ENCODE results near the gene TSHZ3. TPM values are rescaled to one million over a fixed set of nuclear protein-coding genes. Genes with fewer than 3 reads are reported as not detected.

Gene TSHZ3
- total RNA-seq, 4 donors from 2014 or later, result 2.1 to 3.2 (median 2.7) TPM

- Histone ChIP-seq H3K27me3 (no peaks in the 10 kb centered on the region), H3K36me3 (no peaks in the 10 kb centered on the region), H3K27ac (no peak overlapping the region), H3K4me3 (no peak overlapping the region), H3K4me1 (peaks cover 25% of the 10 kb centered on the region), H3K9me3 (no peaks in the 10 kb centered on the region)
- TF ChIP-seq POLR2AphosphoS5 (IDR thresholded peaks at IDR 0.05), result no peak
- TF ChIP-seq CTCF (IDR thresholded peaks at IDR 0.05), result no peak
- TF ChIP-seq EP300 (IDR thresholded peaks at IDR 0.05), result no peak
- no peak for TF ChIP-seq POLR2A (IDR thresholded peaks at IDR 0.05)
- no peak for DNase-seq (ENCODE audit: low spot score in 2 of 2)
- WGBS, result 90% methylated on average over 11 of the region's 11 CpGs
Measured at GRCh38 chr19:31257426-31258130, 91.7 kb downstream of the TSHZ3 start.

DNA sequence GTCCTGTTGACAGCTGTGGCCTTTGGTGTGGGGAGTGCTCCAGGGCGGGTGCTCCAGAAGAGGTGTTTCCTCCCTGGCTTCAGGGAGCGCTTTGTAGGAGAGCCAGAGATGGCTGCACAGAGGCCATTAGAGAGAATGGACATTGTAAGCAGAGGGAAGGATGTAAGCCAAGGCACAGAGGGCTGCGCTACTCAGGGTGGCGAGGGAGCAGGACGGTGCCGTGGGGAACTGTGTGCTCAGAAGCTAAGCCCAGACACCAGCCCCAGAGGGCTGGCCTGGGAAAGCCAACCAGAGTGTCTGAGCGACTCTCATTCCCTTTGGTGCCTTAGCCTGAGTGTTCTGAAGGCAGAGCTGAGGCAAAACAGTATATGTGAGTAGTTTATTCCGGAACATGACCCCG lies 92.2 kb downstream of the TSHZ3 start:
- no peaks in the 10 kb centered on the region for H3K27me3 ChIP-seq
- H3K27ac ChIP-seq, result no peak overlapping the region
- H3K9me3 ChIP-seq, result no peaks in the 10 kb centered on the region
- no peak overlapping the region for H3K4me3 ChIP-seq
- H3K4me1 ChIP-seq, result peaks cover 21% of the 10 kb centered on the region
- no peak for DNase-seq (ENCODE audit: low spot score in 2 of 2)
- 85% methylated on average over 9 of the region's 9 CpGs for WGBS
- H3K36me3 ChIP-seq, result no peaks in the 10 kb centered on the region
- TF ChIP-seq POLR2A (IDR thresholded peaks at IDR 0.05), result no peak
- TF ChIP-seq POLR2AphosphoS5 (IDR thresholded peaks at IDR 0.05), result no peak
- no peak for TF ChIP-seq EP300 (IDR thresholded peaks at IDR 0.05)
- no peak for TF ChIP-seq CTCF (IDR thresholded peaks at IDR 0.05)

DNA sequence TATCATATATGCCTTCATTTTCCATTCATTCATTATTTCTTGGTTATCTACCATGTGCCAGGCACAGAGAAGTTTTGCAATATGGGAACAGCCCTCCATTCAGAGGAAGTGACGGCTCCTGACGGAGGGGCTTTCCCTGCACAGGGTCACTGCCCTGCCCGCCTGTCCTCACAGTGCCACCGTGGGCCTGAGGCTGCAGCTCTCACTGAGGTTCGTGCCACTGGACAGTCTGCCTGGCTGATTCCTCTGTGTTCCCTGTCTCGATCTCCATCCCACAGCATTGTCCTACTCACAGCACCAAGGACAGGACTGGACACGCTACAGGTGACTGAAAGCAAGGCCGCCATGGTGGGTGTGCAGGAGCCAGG lies 92.7 kb downstream of the TSHZ3 start:
- H3K27ac ChIP-seq, result no peak overlapping the region
- DNase-seq (ENCODE audit: low spot score in 2 of 2), result no peak
- no peaks in the 10 kb centered on the region for H3K36me3 ChIP-seq
- TF ChIP-seq POLR2AphosphoS5 (IDR thresholded peaks at IDR 0.05), result no peak
- TF ChIP-seq CTCF (IDR thresholded peaks at IDR 0.05), result no peak
- no peak for TF ChIP-seq POLR2A (IDR thresholded peaks at IDR 0.05)
- no peak for TF ChIP-seq EP300 (IDR thresholded peaks at IDR 0.05)
- no peak overlapping the region for H3K4me3 ChIP-seq
- H3K4me1 ChIP-seq, result peaks cover 17% of the 10 kb centered on the region
- 91% methylated on average over 8 of the region's 8 CpGs for WGBS
- no peaks in the 10 kb centered on the region for H3K9me3 ChIP-seq
- no peaks in the 10 kb centered on the region for H3K27me3 ChIP-seq

DNA sequence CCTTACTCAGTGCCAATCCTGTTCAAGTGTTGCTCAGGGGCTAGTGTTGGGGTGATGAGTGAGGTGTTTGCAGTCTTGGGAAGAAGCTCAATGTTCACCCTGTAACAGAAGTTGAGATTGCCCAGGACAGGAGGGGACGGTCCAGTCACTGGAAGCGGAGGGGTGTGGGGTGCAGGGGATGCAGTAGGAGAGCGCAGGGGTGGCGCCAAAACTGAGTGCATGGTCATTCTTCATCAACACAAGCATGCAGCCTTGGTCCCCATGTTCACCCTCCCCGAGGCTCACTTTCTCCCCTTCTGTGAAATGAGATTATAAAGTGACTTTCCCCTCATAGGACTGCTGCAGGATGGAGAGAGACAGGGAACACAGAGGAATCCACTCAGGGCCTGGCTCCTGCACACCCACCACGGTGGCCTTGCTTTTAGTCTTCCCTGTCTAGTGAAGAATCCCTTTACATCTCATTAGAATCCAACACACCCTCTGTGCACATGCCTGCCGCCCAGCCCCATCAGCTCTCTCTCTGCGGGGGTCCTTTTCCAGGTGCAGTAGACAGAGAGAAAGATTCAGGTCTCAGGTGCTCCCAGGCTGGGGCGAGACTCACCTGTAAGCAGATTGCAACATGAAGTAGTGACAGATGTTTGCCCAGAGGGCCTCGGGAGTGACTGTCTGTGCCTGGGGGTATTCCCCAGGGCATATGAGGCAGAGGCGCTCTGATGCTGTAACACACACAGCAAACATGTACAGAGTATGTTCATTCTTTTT lies 93.2 kb downstream of the TSHZ3 start:
- Histone ChIP-seq H3K27ac (no peak overlapping the region), H3K9me3 (no peaks in the 10 kb centered on the region), H3K27me3 (no peaks in the 10 kb centered on the region), H3K4me3 (no peak overlapping the region), H3K4me1 (peaks cover 12% of the 10 kb centered on the region), H3K36me3 (no peaks in the 10 kb centered on the region)
- 87% methylated on average over 11 of the region's 11 CpGs for WGBS
- TF ChIP-seq EP300 (IDR thresholded peaks at IDR 0.05) (no peak), POLR2AphosphoS5 (IDR thresholded peaks at IDR 0.05) (no peak), CTCF (IDR thresholded peaks at IDR 0.05) (no peak)
- no peak for DNase-seq (ENCODE audit: low spot score in 2 of 2)

- TF ChIP-seq POLR2A (IDR thresholded peaks at IDR 0.05) (no peak), EP300 (IDR thresholded peaks at IDR 0.05) (no peak), CTCF (IDR thresholded peaks at IDR 0.05) (no peak), POLR2AphosphoS5 (IDR thresholded peaks at IDR 0.05) (no peak)
- Histone ChIP-seq H3K27ac (no peak overlapping the region), H3K4me1 (peaks cover 5% of the 10 kb centered on the region), H3K36me3 (no peaks in the 10 kb centered on the region), H3K4me3 (no peak overlapping the region), H3K9me3 (no peaks in the 10 kb centered on the region), H3K27me3 (no peaks in the 10 kb centered on the region)
- no peak for DNase-seq (ENCODE audit: low spot score in 2 of 2)
- WGBS, result 90% methylated on average over 13 of the region's 13 CpGs
Measured at GRCh38 chr19:31255174-31255799, 93.9 kb downstream of the TSHZ3 start.

Measured in suprapubic skin (tissue), 4 donors.